DMS153 treated with DMSO at 0.1 percent for 48 hours (cell line): ENCODE results near the gene ATG10.

Experiments
- DNase-seq: peaks from one replicate; lab custom pipeline; 2025; ENCODE audit not compliant: unreplicated experiment; lab: John Stamatoyannopoulos, UW

The ATG10 gene

DNA sequence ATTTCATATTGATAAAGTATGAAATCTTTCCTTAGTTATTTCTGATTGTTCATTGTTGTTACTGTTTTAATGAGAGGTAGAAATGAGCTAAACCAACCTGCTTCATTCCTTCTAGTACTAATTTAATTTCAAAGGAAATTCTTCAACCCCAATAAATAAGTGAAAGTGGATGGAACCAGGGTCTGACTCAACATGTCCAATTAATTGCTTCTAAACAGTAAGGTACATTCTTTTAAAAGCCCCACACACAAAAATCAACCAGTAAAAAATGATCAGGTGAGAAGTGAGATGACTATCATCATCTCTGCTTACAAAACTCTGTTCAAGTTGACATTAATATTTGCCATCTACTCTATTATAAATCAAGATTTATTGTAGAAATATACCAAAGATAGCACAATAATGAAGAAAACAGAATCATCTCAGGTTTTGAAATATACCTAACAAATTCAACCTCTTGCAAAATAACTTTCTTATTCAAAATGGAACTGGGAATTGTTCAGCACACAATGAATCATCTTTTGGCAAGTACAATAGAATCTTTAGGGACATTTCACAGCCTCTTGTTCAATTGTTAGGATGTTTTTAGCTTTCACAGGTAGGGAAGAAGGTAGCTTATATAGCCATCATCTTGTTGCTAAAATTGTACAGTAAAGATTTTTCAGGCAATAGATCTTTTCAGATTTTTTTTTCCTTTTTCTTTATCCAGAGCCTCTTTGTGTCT, 191.8 kb downstream of the ATG10 start:
- DNase-seq, result no peak

DNA sequence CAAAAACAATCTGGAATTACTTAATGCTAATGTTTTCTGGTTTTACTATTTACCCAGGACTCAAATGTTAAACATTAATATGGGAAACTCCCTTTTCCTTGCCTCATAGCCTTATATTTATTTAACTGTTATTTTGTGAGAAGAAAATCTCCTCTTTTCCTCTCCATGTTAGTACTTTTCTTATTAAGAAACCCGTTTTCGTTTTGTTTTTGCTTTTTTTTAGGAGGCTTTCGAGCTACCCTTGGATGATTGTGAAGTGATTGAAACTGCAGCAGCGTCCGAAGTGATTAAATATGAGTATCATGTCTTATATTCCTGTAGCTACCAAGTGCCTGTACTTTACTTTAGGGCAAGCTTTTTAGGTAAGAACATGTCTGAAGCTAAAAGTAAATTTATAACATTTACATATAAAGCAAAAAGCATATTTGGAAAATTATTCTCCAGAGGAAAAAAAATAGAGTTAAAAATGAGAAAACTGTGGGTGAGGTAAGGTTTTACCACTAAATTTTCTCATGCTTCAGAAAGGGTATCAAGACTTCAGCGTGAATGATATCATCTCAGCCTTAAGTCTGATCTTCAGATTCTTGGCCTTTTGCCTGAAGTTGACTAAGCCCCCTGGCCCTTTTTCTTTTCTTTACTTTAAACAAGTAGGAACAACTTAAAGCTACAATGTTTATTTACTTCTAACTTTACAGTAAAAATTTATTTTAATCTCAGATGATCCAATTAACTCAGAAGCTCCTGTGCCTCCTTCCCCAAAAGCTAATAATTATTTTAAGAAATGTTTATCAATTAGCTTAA, 192.6 kb downstream of the ATG10 start:
- no peak for DNase-seq

- DNase-seq, result no peak
Observed at GRCh38 chr5:82164977-82165713, 193.3 kb downstream of the ATG10 start.

- DNase-seq, result peak; percentile 45
Observed at GRCh38 chr5:82165740-82166530, 194.1 kb downstream of the ATG10 start.

DNA sequence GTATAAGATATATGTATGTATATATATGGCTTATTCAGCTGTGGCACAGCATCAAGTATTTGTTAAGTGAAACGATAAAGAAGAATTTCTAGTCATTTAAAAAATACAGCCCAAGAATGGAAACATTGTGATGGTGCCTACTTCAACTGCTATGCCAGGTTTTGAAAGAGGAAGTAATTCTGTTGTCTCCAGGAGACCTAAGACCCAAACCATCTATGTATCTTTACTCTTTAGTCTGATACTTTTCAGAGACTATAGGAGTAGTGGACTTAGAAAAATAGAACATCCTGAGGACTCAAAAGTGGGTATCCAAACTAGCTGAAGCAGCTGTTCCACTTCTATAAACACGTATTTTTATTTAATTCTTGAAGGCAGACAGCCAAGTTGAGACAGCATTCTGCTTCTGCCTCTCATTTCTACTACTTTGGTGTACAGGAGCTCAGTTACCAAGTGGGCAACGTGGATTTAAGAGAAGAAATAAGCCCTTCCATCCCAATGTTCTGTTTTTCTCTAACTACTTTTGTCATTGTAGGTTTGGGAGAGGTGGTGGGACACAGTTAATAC, 195.6 kb downstream of the ATG10 start:
- DNase-seq, result no peak

- no peak for DNase-seq
Observed at GRCh38 chr5:82168294-82168693, 196.5 kb downstream of the ATG10 start.

- DNase-seq, result no peak
Observed at GRCh38 chr5:82169892-82170291, 198.1 kb downstream of the ATG10 start.

DNA sequence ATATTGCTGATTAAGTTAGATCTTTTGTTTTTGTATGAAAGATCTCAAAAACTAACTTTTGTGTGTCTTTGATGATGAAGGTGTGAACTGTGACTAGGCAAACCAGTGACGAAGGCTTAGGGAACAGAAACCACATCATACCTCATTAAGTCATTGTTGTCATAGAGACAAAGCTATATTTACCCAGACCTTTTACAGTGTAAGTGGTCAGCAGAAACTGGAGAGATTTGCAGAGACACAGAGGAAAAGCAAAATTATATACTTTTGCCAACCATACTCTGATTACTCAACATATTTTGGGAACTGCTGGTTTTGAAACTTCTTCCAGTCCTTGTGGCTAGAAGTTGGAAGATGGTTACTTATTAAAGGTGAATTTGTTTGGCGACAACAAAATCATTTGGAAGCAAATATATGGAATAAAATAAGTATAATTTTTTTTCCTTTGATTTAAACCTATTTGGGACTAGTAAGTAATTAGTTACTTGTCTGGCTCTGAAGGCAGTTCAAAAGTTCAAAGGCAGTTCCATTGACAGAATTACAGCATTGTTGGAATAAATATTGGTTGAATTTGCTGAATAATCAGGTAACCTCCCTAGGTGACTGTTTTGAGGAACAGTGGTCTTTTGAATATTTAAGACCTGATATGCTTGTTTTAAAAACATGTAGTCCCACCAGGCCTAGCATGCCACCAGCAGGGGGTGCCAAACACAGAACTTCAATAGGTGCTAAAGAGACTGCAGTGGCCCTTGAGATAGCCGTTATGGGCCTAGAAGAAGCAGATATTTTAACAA, 202.5 kb downstream of the ATG10 start:
- no peak for DNase-seq

DNA sequence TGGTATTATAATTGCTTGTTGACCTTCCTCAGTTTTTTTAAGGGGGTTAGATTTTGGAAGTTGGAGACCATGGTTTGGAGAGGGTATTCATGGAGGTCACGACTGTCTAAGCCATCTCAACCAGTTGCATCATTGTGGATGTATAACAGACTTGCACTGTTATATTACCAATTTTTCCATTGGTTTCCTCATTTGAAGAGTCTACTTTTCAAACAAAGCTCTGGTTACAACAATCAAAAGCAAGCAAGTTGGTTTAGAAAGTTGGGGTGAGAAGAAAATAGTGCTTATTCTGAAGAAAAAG, 203.0 kb downstream of the ATG10 start:
- no peak for DNase-seq

DNA sequence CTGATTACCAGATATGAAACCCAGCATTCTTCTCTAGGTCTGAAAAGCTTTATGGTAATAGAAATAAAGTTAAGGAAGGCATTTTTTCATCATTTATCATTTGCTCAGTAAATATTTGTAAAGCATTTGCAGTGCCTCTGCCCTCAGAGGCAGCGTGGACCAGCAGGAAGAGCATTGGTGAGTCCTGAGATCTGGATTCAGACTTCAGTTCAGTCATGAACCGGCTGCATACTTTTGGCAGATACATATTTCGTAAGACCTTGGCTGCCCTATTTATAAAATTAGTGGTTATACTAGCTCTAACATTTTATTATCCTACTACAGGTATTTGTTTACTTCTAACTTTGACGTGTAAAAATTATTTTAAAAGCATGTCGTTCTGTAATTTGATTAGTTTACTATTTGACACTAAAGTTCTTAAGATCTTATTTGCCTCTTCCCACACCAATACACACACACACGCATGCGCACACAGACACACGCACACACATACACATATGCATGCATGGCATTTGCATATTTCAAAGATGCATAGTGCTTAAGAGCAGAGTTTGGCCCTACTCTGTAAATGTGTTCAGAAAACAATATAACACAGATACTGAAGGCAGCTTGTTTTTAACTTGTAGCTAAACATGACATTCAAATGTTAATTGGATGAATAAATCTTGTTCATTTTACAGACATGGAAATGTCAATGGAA, 204.4 kb downstream of the ATG10 start:
- DNase-seq, result no peak

GRCh38 chr5:82178378-82178777, 206.6 kb downstream of the ATG10 start:
- DNase-seq, result no peak

DNA sequence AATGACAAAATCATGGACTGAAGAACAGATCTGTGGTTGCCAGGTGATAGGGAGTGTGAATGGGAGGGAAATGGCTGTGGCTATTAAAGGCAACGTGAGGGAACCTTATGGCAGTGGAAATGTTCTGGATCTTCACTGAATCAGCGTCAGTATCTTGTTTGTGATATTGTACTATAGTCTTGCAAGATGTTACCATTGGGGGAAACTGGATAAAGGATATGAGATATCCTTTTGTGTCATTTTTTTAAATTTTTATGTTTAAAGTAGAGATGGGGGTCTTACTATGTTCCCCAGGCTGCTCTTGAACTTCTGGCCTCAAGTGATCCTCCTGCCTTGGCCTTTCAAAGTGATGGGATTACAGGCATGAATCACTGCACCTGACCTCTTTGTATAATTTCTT, 210.8 kb downstream of the ATG10 start:
- DNase-seq, result no peak

- DNase-seq, result no peak
Observed at GRCh38 chr5:82183828-82184227, 212.0 kb downstream of the ATG10 start.

DNA sequence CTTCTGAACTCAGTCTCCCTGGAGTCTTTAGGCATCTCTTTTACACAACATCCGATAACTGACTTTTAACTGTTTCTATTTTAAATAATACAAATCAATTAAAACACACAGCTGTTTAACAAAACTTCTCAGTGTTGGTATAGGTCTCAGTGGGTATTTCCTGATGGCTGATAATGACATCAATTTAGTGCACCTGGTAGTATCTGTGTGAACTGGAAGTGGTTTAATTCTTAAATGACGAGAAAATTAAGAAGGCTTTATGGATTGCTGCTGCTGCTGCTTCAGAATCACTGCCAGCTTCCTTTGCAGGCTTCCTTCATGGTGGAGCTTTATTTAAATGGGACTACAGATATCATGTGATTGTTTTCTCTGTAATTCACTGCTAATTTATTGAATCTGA, 214.0 kb downstream of the ATG10 start:
- no peak for DNase-seq

- no peak for DNase-seq
Observed at GRCh38 chr5:82197550-82197949, 225.7 kb downstream of the ATG10 start.

DNA sequence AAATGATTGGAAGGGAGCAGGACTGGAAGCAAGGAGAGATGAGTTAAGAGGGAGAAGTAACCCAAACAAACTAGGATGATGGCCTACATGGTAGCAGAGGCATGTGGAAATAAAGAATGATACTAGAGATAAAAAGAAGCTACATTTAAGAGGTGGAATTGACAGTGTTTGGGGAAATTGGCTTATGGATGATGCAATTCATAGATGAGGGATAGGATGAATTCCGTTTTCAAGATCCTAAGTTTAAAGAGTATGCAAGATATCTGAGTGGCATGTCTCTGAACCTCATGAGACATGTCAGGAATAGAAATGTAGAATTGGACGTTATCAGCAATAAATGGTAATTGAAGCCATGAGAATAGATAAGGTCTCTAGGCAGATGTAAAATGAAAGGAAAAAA, 232.7 kb downstream of the ATG10 start:
- DNase-seq, result no peak

- DNase-seq, result no peak
Observed at GRCh38 chr5:82205005-82205404, 233.2 kb downstream of the ATG10 start.

- no peak for DNase-seq
Observed at GRCh38 chr5:82208371-82208770, 236.5 kb downstream of the ATG10 start.

DNA sequence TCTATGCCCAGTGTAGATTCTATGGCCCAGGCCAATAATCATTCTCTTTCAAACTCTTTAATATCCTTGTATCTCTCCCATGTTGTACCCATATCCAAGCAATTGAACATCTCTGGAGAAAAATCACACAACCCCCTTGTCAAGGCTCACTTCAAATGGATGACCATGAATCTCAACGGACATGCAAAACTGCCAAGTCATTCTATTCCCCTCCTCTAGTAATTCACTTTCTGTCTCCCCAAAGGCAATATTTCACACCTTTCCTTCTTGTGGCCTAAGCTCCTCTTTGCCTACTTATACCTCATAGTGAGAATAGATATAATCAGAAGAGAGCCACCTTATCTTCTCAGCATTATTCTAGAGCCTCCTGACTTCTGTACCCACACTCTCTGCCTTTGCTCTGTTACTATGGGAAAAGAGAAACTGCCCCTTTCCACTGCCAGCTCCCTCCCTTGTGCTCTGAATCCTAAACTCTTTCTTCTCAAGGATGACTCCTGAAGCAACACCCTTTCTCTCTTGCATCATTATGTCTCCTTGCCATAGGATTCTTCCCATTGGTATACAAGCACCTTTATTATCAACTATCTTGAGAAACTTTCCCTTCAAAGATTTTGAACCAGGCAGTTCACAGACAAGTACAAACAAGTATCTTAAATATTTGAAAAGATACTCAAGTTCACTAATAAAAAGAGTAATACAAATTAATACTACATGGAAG, 240.2 kb downstream of the ATG10 start:
- no peak for DNase-seq
